HepG2 (cell line): Measurements from ENCODE around the gene LRBA. TPM values are rescaled to one million over a fixed set of nuclear protein-coding genes. Genes with fewer than 3 reads are reported as not detected.

Experiments used
- ELF3 ChIP-seq: IDR thresholded peaks from 2 replicates; pipeline ENCODE4 v1.6.1; 2016; ENCODE audit warnings: missing genetic modification reagents, missing compliant biosample characterization
- ERF ChIP-seq: IDR thresholded peaks from 2 replicates; pipeline ENCODE4 v1.6.1; 2018; ENCODE audit warnings: missing biosample characterization, missing genetic modification reagents
- ETV5 ChIP-seq: IDR thresholded peaks from 2 replicates; pipeline ENCODE4 v1.6.1; 2018; ENCODE audit warnings: missing biosample characterization, missing genetic modification reagents, inconsistent platforms, borderline replicate concordance
- RCOR2 ChIP-seq: IDR thresholded peaks from 2 replicates; pipeline ENCODE4 v1.6.1; 2016; ENCODE audit warnings: missing biosample characterization, missing genetic modification reagents
- RFX5 ChIP-seq: IDR thresholded peaks from 2 replicates; pipeline ENCODE4 v1.6.1; 2011; ENCODE audit warnings: low read depth, low read length, improper control_type of control experiment
- SNAI1 ChIP-seq: sonication (generic); formaldehyde crosslinking; IDR thresholded peaks from 2 replicates; pipeline ENCODE4 v1.5.0; 2020; ENCODE audit warnings: mild to moderate bottlenecking, missing genetic modification reagents, borderline replicate concordance
- ZBTB40 ChIP-seq, 2 experiments: fragments of 450-650 bp in 1 of 2; sonication (generic) in 1 of 2; formaldehyde crosslinking in 1 of 2; IDR thresholded peaks; 2 replicates each; pipeline versions ENCODE4 v1.6.1 to v1.8.0; 2016 to 2022; ENCODE audit warnings: antibody characterized with exemption in 1 of 2, mild to moderate bottlenecking in 1 of 2, missing genetic modification reagents in 1 of 2
- ZFX ChIP-seq: sonication (generic); formaldehyde crosslinking; IDR thresholded peaks from 2 replicates; pipeline ENCODE4 v1.4.0; 2020; ENCODE audit warnings: mild to moderate bottlenecking, low read depth, missing genetic modification reagents, moderate library complexity
- ZKSCAN5 ChIP-seq: sonication (generic); formaldehyde crosslinking; IDR thresholded peaks from 2 replicates; pipeline ENCODE4 v1.5.1; 2020; ENCODE audit warnings: mild to moderate bottlenecking, missing genetic modification reagents
- ZMAT5 ChIP-seq: sonication (generic); formaldehyde crosslinking; IDR thresholded peaks from 2 replicates; pipeline ENCODE4 v1.5.0; 2020; ENCODE audit warnings: mild to moderate bottlenecking, low read depth, missing genetic modification reagents, borderline replicate concordance
- ZNF20 ChIP-seq: sonication (generic); formaldehyde crosslinking; IDR thresholded peaks from 2 replicates; pipeline ENCODE4 v1.4.0; 2020; ENCODE audit warnings: mild to moderate bottlenecking, moderate library complexity, missing genetic modification reagents
- ZNF530 ChIP-seq: sonication (generic); formaldehyde crosslinking; IDR thresholded peaks from 2 replicates; pipeline ENCODE4 v1.5.0; 2020; ENCODE audit warnings: low read depth, mild to moderate bottlenecking, missing genetic modification reagents
- polyA plus RNA-seq, 8 experiments: library from polyadenylated mRNA; depleted of rRNA in 3 of 8; stranded (reverse) in 7 of 8; unstranded in 1 of 8; fragments of >200 nt; fragmentation: Illumina TruSeq in 4 of 8; extraction: Trizol in 4 of 8; gene quantifications; 2 replicates each; pipeline versions ENCODE4 v1.2.1 to v1.2.3, GENCODE V29; 2011 to 2016; ENCODE audit warnings: low read depth in 4 of 8, missing spikeins in 1 of 8, mixed read lengths in 1 of 8; ENCODE audit not compliant: insufficient read depth in 1 of 8
- total RNA-seq, 5 experiments: library from RNA; depleted of rRNA; stranded (reverse); fragments of >200 nt; fragmentation: Illumina TruSeq; extraction: Trizol; gene quantifications; 2 replicates each; pipeline ENCODE4 v1.2.3, GENCODE V29; 2016; ENCODE audit warnings: low read depth in 1 of 5

Gene LRBA
- total and polyA plus RNA-seq, 2 of the 13 experiments (the other 11 are each of a cell fraction or from before 2014, with no cell fraction given) = 21.0 to 37.2 TPM

GRCh38 chr4:150784305-150784704, 230.8 kb downstream of the LRBA start (continued):
- TF ChIP-seq ZBTB40 (IDR thresholded peaks at IDR 0.05) = no peak
- no peak for TF ChIP-seq ZBTB40 (CRISPR knock-in tag; IDR thresholded peaks at IDR 0.05)
- no peak for TF ChIP-seq ZNF20
- TF ChIP-seq ETV5 = no peak
- TF ChIP-seq ZFX (CRISPR knock-in tag) = no peak
- no peak for TF ChIP-seq ERF (CRISPR knock-in tag)
- TF ChIP-seq ZNF530 = no peak
- TF ChIP-seq ZKSCAN5 (CRISPR knock-in tag) = no peak
- TF ChIP-seq RFX5 = no peak
- TF ChIP-seq ZMAT5 (CRISPR knock-in tag) = no peak
- TF ChIP-seq SNAI1 (CRISPR knock-in tag) = no peak
- TF ChIP-seq RCOR2 (CRISPR knock-in tag) = no peak
- no peak for TF ChIP-seq ELF3
- TF ChIP-seq, all 625 proteins: peak for 0
